ENCODE data around the gene IL37. TPM values are rescaled to one million over a fixed set of nuclear protein-coding genes. Genes with fewer than 3 reads are reported as not detected.

Gene IL37
- total and polyA plus RNA-seq, 8 donors, result not detected

DNA sequence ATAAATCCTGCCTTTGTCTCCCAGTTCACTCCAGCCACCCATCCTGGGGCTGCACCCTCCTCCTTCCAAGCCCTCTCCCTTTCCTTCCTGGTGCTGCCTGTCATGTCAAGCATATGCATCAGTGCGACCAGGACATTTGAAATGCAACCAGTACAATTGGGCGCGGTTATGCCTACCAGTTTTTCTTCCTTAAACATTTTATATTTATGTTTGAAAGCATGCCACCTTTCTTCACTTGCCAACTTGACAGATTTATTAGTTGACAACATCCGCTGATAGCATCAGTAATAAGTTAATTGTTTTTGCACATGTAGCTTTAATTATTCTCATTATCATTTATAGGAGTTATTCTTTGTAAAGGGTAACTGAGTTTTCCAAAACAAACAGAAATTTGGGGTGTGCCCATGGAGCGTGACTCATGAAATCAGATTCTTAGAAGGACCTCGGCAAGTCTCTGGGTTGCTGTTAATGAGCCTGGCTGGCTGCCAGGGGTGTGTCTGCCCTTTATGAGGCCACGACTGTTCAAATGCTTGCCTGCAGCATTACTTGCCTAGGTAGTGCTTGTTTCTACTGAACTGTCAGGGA is 41.6 kb upstream of the IL37 start:
- 46% methylated on average over 7 of the region's 7 CpGs for WGBS, 2 donors
- Histone ChIP-seq H3K4me3 (no peak overlapping the region), H3K36me3 (no peaks in the 10 kb centered on the region), H3K9me3 (no peaks in the 10 kb centered on the region), H3K27ac (no peak overlapping the region), H3K4me1 (no peaks in the 10 kb centered on the region), H3K27me3 (no peaks in the 10 kb centered on the region)
- intact Hi-C loops (cut with DNase I), result no loop called here
- DNase-seq (peak in 4 of 6 donors; percentile 32 to 70 (median 56)), ATAC-seq (peak; percentile 43 to 79 (median 74)), FAIRE-seq (no peak)
- TF ChIP-seq, protein P1, sequence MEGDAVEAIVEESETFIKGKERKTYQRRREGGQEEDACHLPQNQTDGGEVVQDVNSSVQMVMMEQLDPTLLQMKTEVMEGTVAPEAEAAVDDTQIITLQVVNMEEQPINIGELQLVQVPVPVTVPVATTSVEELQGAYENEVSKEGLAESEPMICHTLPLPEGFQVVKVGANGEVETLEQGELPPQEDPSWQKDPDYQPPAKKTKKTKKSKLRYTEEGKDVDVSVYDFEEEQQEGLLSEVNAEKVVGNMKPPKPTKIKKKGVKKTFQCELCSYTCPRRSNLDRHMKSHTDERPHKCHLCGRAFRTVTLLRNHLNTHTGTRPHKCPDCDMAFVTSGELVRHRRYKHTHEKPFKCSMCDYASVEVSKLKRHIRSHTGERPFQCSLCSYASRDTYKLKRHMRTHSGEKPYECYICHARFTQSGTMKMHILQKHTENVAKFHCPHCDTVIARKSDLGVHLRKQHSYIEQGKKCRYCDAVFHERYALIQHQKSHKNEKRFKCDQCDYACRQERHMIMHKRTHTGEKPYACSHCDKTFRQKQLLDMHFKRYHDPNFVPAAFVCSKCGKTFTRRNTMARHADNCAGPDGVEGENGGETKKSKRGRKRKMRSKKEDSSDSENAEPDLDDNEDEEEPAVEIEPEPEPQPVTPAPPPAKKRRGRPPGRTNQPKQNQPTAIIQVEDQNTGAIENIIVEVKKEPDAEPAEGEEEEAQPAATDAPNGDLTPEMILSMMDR (IDR thresholded peaks at IDR 0.05), result no peak

DNA sequence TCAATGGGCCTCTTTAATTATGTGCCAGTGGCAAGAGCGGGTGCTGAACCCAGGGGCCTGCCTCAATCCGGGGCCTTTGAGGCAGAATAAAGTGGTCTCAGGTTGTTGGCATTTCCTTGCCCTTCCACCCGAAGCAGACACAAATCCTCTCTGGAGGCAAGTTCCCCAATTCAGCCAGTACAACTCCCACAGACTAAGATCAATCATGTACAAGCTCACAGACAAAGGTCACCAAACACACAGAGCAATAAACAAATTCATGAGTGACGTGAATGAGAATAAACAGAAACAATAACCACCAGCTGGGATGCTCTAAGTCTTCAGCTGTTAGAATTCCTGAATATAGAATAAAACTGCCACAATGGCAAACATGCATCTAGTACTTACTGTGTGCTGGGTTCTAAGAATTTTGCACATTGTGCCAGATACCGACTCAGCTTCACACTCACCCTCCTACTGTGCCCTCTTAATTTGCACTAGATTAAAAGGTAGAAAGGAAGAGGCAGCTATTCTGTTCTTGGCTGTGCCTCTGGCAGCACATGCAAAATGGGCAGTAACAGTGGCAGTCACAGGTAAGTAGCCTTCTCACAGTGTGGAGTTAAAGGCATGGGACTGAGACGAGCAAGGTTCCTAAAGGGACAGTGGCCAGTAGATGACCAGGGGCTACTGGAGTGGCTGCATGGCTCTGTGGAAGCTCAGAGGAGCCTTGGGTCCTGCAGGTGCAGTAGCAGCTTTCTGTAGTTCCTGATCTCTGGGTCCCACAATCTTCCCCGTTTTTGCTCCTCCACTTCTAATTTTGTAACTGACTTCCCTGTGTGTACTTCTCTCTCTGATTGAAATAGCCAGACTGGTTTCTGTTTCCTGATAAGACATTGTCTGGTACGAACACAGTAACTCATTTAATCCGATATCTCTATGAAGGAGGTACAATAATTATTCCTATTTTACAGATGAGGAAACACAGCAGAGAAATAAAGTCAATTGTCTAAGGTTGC is 39.8 kb upstream of the IL37 start:
- no peak for DNase-seq
- peak in 1 of 4 donors; percentile 11 for ATAC-seq
- TF ChIP-seq, protein P1 (IDR thresholded peaks at IDR 0.05), result no peak
- Histone ChIP-seq H3K4me1 (no peaks in the 10 kb centered on the region), H3K9me3 (no peaks in the 10 kb centered on the region), H3K27ac (no peak overlapping the region), H3K36me3 (no peaks in the 10 kb centered on the region), H3K4me3 (no peak overlapping the region), H3K27me3 (no peaks in the 10 kb centered on the region)
- no peak for FAIRE-seq
- 66 to 67% methylated on average over 9 of the region's 9 CpGs for WGBS, 2 donors
- intact Hi-C loops (cut with DNase I), result no loop called here

DNA sequence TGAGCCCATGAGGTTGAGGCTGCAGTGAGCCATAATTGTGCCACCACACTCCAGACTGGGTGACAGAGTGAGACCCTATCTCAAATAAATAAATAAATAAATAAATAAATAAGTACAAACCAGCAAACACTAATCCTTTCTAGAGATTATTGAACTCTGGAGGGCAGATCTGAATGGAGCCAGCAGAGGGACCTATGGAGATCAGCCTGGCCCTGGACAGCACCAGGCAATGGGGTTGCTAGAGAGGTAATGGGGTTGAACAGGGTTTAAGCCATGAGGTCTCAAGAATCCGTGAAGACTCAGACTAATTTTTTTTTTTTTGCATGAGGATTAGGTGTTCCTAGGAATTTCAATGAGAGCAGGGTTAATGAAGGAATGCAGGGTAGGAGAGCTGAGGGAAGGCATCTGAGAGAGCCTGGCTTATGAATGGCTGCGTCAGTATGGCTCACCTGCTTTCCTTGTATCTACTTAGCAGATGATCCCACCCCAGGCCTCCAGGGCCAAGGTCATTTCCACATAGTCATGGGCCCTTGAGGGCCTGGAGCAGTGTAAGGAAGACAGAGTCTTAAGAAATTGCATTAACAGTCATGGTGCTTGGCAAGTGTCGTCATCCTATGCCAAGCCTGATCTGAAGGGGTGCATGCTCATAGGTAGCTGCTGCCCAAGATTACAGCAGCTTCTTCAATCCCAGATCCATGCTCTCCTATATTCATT is 34.6 kb upstream of the IL37 start:
- H3K4me3 ChIP-seq, result no peak overlapping the region
- H3K27me3 ChIP-seq, result no peaks in the 10 kb centered on the region
- no peaks in the 10 kb centered on the region for H3K9me3 ChIP-seq
- H3K36me3 ChIP-seq, result no peaks in the 10 kb centered on the region
- ATAC-seq (no peak), FAIRE-seq (no peak), DNase-seq (no peak)
- intact Hi-C loops (cut with DNase I), result no loop called here
- TF ChIP-seq, protein P1 (IDR thresholded peaks at IDR 0.05), result no peak
- H3K27ac ChIP-seq, result no peak overlapping the region
- H3K4me1 ChIP-seq, result no peaks in the 10 kb centered on the region
- WGBS, 2 donors, result 84 to 98% methylated on average over 3 of the region's 3 CpGs

DNA sequence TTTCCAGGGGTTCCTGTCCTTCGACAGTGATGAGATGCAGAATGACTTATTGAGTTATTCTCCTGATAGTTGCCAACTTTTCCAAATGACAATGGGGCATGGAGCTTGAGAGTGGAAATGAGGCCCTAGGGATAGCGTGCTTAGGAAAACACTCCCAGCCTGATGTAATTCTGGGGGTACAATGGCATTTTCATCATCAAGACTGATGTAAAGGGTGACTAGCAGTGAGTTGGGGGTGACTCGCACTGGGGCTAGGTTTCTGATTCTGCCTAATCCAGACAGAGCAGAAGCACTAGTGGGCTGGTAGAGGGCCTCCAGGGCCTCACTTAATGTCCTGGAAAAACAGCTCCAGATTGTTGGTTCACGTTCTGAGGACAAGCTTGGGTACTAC is 34.0 kb upstream of the IL37 start:
- Histone ChIP-seq H3K27me3 (no peaks in the 10 kb centered on the region), H3K4me3 (no peak overlapping the region), H3K9me3 (no peaks in the 10 kb centered on the region), H3K27ac (no peak overlapping the region), H3K4me1 (no peaks in the 10 kb centered on the region), H3K36me3 (no peaks in the 10 kb centered on the region)
- DNase-seq, result no peak
- FAIRE-seq, result no peak
- 77 to 87% methylated on average over 4 of the region's 4 CpGs for whole genome bisulfite sequencing, 2 donors
- no peak for ATAC-seq
- intact Hi-C loops (cut with DNase I), result no loop called here
- TF ChIP-seq, protein P1 (IDR thresholded peaks at IDR 0.05), result no peak
